Keratinocyte (primary cell): Measurements from ENCODE around the gene PCCB. TPM values are rescaled to one million over a fixed set of nuclear protein-coding genes. Genes with fewer than 3 reads are reported as not detected.

Experiments
- DNase-seq: peaks from one replicate; pipeline ENCODE4 v3.0.0-alpha.2; 2011; ENCODE audit warnings: low read depth, missing footprints, low spot score
- FAIRE-seq: peaks from 2 replicates; lab custom pipeline; 2011; peaks lifted over from hg19 to GRCh38; lab: Jason Lieb, UNC
- H2AFZ ChIP-seq: 2 replicates; pipeline ENCODE4 v1.6.0; 2012; ENCODE audit warnings: low read length, control low read depth, inconsistent platforms; ENCODE audit not compliant: control insufficient read depth
- H3K27ac ChIP-seq: 2 replicates; pipeline ENCODE4 v1.5.1; 2011; ENCODE audit warnings: low read length; ENCODE audit not compliant: control insufficient read depth, insufficient read depth
- H3K27me3 ChIP-seq: 3 replicates; pipeline ENCODE4 v1.6.0; 2011; ENCODE audit warnings: low read length; ENCODE audit not compliant: control insufficient read depth, insufficient read depth; ENCODE audit errors: extremely low read depth
- H3K36me3 ChIP-seq, 2 experiments: 2 replicates in 1 of 2; 3 replicates in 1 of 2; pipeline ENCODE4 v1.5.1; 2011; ENCODE audit warnings: low read length in 2 of 2, mild to moderate bottlenecking in 1 of 2; ENCODE audit not compliant: control insufficient read depth in 2 of 2, insufficient read depth in 2 of 2; ENCODE audit errors: extremely low read depth in 1 of 2
- H3K4me1 ChIP-seq: 3 replicates; pipeline ENCODE4 v1.5.1; 2011; ENCODE audit warnings: low read length; ENCODE audit not compliant: control insufficient read depth, insufficient read depth; ENCODE audit errors: extremely low read depth
- H3K4me2 ChIP-seq: 3 replicates; pipeline ENCODE4 v1.6.0; 2011; ENCODE audit warnings: low read depth, low read length; ENCODE audit not compliant: control insufficient read depth, insufficient read depth; ENCODE audit errors: extremely low read depth
- H3K4me3 ChIP-seq, 3 experiments: fragments of 200-600 bp in 1 of 3; sonication (generic) in 1 of 3; 2 replicates in 2 of 3; 3 replicates in 1 of 3; pipeline ENCODE4 v1.5.1; 2011 to 2016; ENCODE audit warnings: low read length in 3 of 3, mild to moderate bottlenecking in 3 of 3, control low read depth in 2 of 3, inconsistent platforms in 1 of 3, low read depth in 1 of 3, mixed read lengths in 1 of 3, mixed run types in 1 of 3, moderate library complexity in 1 of 3; ENCODE audit not compliant: control insufficient read depth in 2 of 3, insufficient read depth in 2 of 3; ENCODE audit errors: extremely low read depth in 1 of 3
- H3K79me2 ChIP-seq: 2 replicates; pipeline ENCODE4 v1.6.0; 2012; ENCODE audit warnings: low read length; ENCODE audit not compliant: control insufficient read depth, insufficient read depth
- H3K9ac ChIP-seq: 3 replicates; pipeline ENCODE4 v1.6.0; 2011; ENCODE audit warnings: low read length; ENCODE audit not compliant: control insufficient read depth, insufficient read depth; ENCODE audit errors: extremely low read depth
- H3K9me1 ChIP-seq: 3 replicates; pipeline ENCODE4 v1.6.0; 2011; ENCODE audit warnings: low read length; ENCODE audit not compliant: control insufficient read depth, insufficient read depth; ENCODE audit errors: extremely low read depth
- H3K9me3 ChIP-seq: 2 replicates; pipeline ENCODE4 v1.5.1; 2012; ENCODE audit warnings: low read depth, low read length; ENCODE audit not compliant: control insufficient read depth
- H4K20me1 ChIP-seq: 3 replicates; pipeline ENCODE4 v1.6.0; 2011; ENCODE audit warnings: low read length; ENCODE audit not compliant: control insufficient read depth, insufficient read depth; ENCODE audit errors: extremely low read depth
- EZH2 ChIP-seq: IDR thresholded peaks from one replicate; pipeline ENCODE4 v1.6.1; 2012; ENCODE audit warnings: inconsistent platforms, mild to moderate bottlenecking, low read length, moderate library complexity
- dilution Hi-C: fragments of 300-500 bp; cut with MboI; formaldehyde crosslinking; loops from one replicate; pipeline ENCODE4 v1.7.0; 2020; ENCODE audit warnings: low sequenced_read_pairs; ENCODE audit not compliant: extremely low pct_ligation_motif_present
- polyA plus RNA-seq, 5 experiments: library from polyadenylated mRNA; depleted of rRNA in 3 of 5; stranded (reverse) in 3 of 5; stranded (forward) in 1 of 5; unstranded in 1 of 5; fragments of >200 nt; gene quantifications; 1 replicate in 1 of 5; 2 replicates in 3 of 5; 3 replicates in 1 of 5; pipeline versions ENCODE4 v1.2.1 to v1.2.3, GENCODE V29; 2011 to 2012; ENCODE audit warnings: missing spikeins in 2 of 5, low read depth in 1 of 5, low replicate concordance in 1 of 5
- TF ChIP-seq, protein P1 (sequence below), 3 experiments: IDR thresholded peaks in 1 of 3; conservative IDR thresholded peaks in 1 of 3; optimal IDR thresholded peaks in 1 of 3; 2 replicates in 2 of 3; 3 replicates in 1 of 3; pipeline versions ENCODE3 to v1.5.1; 2011; ENCODE audit warnings: low read length in 3 of 3, mild to moderate bottlenecking in 3 of 3, moderate library complexity in 2 of 3, control low read depth in 1 of 3, inconsistent platforms in 1 of 3; ENCODE audit not compliant: insufficient read depth in 2 of 3; ENCODE audit errors: extremely low read depth in 1 of 3

PCCB gene
- polyA plus RNA-seq, 1 donor (not counting 4 experiments of a cell fraction or from before 2014, with no cell fraction given): 46.9 TPM

DNA sequence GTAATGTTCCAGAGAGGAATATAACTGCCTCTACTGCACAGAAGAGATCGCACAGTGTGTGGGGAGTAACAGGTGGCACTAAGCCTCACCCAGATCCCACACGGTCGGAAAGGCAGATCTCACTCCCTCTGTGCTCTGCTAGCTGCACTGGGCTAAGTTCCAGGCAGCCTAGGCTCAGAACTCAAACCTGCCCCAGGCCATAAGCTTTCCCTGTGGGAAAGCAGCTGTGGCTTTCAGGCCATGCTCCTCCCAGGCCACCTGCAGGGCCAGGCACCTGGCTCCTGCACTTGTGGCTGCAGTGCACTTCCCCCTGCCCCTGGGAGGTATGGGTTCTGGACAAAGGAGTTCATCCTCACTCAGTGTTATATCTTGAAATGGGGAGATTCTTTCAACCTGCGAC lies 27.5 kb downstream of the PCCB start:
- TF ChIP-seq, protein P1, sequence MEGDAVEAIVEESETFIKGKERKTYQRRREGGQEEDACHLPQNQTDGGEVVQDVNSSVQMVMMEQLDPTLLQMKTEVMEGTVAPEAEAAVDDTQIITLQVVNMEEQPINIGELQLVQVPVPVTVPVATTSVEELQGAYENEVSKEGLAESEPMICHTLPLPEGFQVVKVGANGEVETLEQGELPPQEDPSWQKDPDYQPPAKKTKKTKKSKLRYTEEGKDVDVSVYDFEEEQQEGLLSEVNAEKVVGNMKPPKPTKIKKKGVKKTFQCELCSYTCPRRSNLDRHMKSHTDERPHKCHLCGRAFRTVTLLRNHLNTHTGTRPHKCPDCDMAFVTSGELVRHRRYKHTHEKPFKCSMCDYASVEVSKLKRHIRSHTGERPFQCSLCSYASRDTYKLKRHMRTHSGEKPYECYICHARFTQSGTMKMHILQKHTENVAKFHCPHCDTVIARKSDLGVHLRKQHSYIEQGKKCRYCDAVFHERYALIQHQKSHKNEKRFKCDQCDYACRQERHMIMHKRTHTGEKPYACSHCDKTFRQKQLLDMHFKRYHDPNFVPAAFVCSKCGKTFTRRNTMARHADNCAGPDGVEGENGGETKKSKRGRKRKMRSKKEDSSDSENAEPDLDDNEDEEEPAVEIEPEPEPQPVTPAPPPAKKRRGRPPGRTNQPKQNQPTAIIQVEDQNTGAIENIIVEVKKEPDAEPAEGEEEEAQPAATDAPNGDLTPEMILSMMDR (optimal IDR thresholded peaks at IDR 0.05 in 1 of 3, IDR thresholded peaks at IDR 0.05 in 1 of 3, conservative IDR thresholded peaks at IDR 0.05 in 1 of 3; ENCODE audit: extremely low read depth in 1 of 3, insufficient read depth in 2 of 3, low read length in 3 of 3): no peak
- TF ChIP-seq EZH2: no peak
- FAIRE-seq: no peak
- Histone ChIP-seq H3K9me1 (no peaks in the 10 kb centered on the region), H3K9ac (no peak overlapping the region), H3K36me3 (no peaks in the 10 kb centered on the region), H3K79me2 (no peaks in the 10 kb centered on the region), H3K4me3 (no peak overlapping the region), H4K20me1 (no peaks in the 10 kb centered on the region), H3K4me1 (peaks cover 22% of the 10 kb centered on the region), H3K4me2 (no peak overlapping the region), H3K27me3 (no peaks in the 10 kb centered on the region), H2AFZ (no peak overlapping the region), H3K9me3 (no peaks in the 10 kb centered on the region), H3K27ac (no peak overlapping the region)
- DNase-seq: no peak
- dilution Hi-C loops: no loop called here

DNA sequence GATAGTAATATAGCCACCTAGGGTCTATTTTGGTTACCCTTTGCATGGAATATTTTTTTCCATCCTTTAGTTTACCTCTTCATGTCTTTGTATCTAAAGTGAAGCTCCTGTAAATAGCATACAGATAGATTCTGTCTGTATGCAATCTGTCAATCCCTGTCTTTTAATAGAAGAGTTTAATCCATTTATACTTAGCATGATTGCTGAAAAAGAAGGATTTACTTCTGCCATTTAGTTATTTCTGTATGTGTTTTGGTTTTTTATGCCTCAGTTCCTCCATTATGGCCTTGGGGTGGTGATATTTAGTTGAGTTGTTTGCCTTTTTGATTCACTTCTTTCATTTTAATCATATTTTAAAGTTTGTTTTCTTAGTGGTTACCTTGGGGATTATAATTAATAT lies 29.0 kb downstream of the PCCB start:
- Histone ChIP-seq H2AFZ (no peak overlapping the region), H3K4me1 (peaks cover 16% of the 10 kb centered on the region), H3K9me1 (no peaks in the 10 kb centered on the region), H3K9me3 (no peaks in the 10 kb centered on the region), H3K79me2 (no peaks in the 10 kb centered on the region), H3K27ac (no peak overlapping the region), H3K4me2 (no peak overlapping the region), H3K36me3 (no peaks in the 10 kb centered on the region), H4K20me1 (no peaks in the 10 kb centered on the region), H3K9ac (no peak overlapping the region), H3K27me3 (no peaks in the 10 kb centered on the region), H3K4me3 (no peak overlapping the region)
- TF ChIP-seq, protein P1 (optimal IDR thresholded peaks at IDR 0.05 in 1 of 3, IDR thresholded peaks at IDR 0.05 in 1 of 3, conservative IDR thresholded peaks at IDR 0.05 in 1 of 3; ENCODE audit: extremely low read depth in 1 of 3, insufficient read depth in 2 of 3, low read length in 3 of 3): no peak
- TF ChIP-seq EZH2: no peak
- dilution Hi-C loops: no loop called here
- DNase-seq (no peak), FAIRE-seq (no peak)
